NT2/D1 (cell line): ENCODE measurements around the gene MUCL3.
"Not testable (repeated sequence)": the region's sequence is repeated elsewhere in the genome, so short reads cannot be mapped to it uniquely, and the experiment has no call there.

ENCODE experiments used
- DNase-seq: peaks from one replicate; pipeline ENCODE4 v3.0.0-alpha.2; 2011; ENCODE audit warnings: low read depth, low spot score
- H3K27me3 ChIP-seq: 2 replicates; pipeline ENCODE4 v1.6.0; 2011; ENCODE audit warnings: mild to moderate bottlenecking; ENCODE audit not compliant: insufficient read length, insufficient read depth
- H3K36me3 ChIP-seq: 2 replicates; pipeline ENCODE4 v1.6.1; 2011; ENCODE audit warnings: mild to moderate bottlenecking, low read length, mixed read lengths; ENCODE audit not compliant: insufficient read depth, insufficient read length
- H3K4me1 ChIP-seq: 2 replicates; pipeline ENCODE4 v1.5.1; 2011; ENCODE audit not compliant: insufficient read depth, insufficient read length
- H3K4me3 ChIP-seq: 2 replicates; pipeline ENCODE4 v1.5.1; 2011; ENCODE audit warnings: low read depth; ENCODE audit not compliant: insufficient read length
- H3K9ac ChIP-seq: 2 replicates; pipeline ENCODE4 v1.6.0; 2011; ENCODE audit warnings: low read depth; ENCODE audit not compliant: insufficient read length
- H3K9me3 ChIP-seq: 2 replicates; pipeline ENCODE4 v1.5.1; 2011; ENCODE audit warnings: mild to moderate bottlenecking, low read length; ENCODE audit not compliant: insufficient read depth
- SUZ12 ChIP-seq: IDR thresholded peaks from 2 replicates; pipeline ENCODE4 v1.6.1; 2011; ENCODE audit not compliant: insufficient read length, insufficient read depth; ENCODE audit errors: extremely low read depth
- YY1 ChIP-seq: IDR thresholded peaks from 2 replicates; pipeline ENCODE4 v1.6.1; 2011; ENCODE audit not compliant: insufficient read length, insufficient read depth
- ZNF274 ChIP-seq: IDR thresholded peaks from 2 replicates; pipeline ENCODE4 v1.6.1; 2011; ENCODE audit warnings: mild to moderate bottlenecking, low read depth, low read length

Gene MUCL3

DNA sequence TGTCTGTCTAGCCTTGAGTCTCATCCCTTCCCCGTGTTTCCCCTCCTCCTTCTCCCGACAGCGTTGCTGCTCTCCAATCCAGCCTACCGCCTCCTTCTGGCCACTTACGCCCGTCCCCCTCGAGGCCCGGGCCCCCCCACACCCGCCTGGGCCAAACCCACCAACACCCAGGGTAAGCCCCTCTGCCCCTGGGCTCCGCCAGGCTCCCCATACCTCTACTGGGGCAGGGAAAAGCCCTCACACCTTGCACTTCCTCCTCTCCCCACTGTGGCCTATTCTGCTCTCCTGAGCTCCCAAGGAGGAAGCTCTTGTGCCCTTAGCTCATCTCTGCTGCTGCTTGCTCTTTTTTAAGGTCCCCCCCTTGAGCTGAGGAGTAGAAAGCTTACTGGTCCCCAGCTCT lies 45.4 kb upstream of the MUCL3 start:
- TF ChIP-seq YY1 (no peak), ZNF274 (no peak), SUZ12 (no peak)
- Histone ChIP-seq H3K27me3 (no peaks in the 10 kb centered on the region), H3K9me3 (no peaks in the 10 kb centered on the region), H3K36me3 (peaks cover 95% of the 10 kb centered on the region), H3K9ac (no peak overlapping the region), H3K4me3 (no peak overlapping the region), H3K4me1 (no peaks in the 10 kb centered on the region)
- DNase-seq = no peak

DNA sequence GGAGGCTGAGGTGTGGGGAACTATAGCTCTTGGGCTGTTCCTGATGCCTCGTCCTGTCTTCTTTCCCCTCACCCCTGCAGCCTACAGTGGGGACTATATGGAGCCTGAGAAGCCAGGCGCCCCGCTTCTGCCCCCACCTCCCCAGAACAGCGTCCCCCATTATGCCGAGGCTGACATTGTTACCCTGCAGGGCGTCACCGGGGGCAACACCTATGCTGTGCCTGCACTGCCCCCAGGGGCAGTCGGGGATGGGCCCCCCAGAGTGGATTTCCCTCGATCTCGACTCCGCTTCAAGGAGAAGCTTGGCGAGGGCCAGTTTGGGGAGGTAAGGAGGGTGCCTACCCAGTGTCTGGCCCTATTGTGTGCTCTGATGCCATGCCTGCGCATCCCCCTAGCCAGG lies 44.2 kb upstream of the MUCL3 start:
- TF ChIP-seq ZNF274 (no peak), SUZ12 (no peak), YY1 (no peak)
- H3K36me3 ChIP-seq = peaks cover 86% of the 10 kb centered on the region

DNA sequence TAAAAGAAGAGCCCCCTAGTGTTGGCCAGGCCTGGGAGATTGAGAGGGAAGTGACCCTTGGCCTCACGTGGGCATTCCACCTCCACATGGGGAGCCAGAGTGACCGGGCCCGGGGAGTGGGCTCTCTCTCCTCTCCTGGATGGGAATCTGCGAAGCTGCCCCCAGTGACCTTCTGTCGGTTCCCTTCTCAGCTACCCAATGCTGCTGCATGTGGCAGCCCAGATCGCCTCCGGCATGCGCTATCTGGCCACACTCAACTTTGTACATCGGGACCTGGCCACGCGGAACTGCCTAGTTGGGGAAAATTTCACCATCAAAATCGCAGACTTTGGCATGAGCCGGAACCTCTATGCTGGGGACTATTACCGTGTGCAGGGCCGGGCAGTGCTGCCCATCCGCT lies 42.9 kb upstream of the MUCL3 start:
- DNase-seq = no peak
- Histone ChIP-seq H3K36me3 (peaks cover 73% of the 10 kb centered on the region), H3K4me3 (no peak overlapping the region), H3K4me1 (no peaks in the 10 kb centered on the region), H3K9me3 (no peaks in the 10 kb centered on the region), H3K9ac (no peak overlapping the region), H3K27me3 (no peaks in the 10 kb centered on the region)
- TF ChIP-seq ZNF274 = no peak

More for the DNA sequence above, 44.2 kb upstream of the MUCL3 start:
- DNase-seq = no peak
- no peak overlapping the region for H3K9ac ChIP-seq
- H3K4me3 ChIP-seq = no peak overlapping the region
- no peaks in the 10 kb centered on the region for H3K27me3 ChIP-seq
- H3K9me3 ChIP-seq = no peaks in the 10 kb centered on the region
- no peaks in the 10 kb centered on the region for H3K4me1 ChIP-seq

DNA sequence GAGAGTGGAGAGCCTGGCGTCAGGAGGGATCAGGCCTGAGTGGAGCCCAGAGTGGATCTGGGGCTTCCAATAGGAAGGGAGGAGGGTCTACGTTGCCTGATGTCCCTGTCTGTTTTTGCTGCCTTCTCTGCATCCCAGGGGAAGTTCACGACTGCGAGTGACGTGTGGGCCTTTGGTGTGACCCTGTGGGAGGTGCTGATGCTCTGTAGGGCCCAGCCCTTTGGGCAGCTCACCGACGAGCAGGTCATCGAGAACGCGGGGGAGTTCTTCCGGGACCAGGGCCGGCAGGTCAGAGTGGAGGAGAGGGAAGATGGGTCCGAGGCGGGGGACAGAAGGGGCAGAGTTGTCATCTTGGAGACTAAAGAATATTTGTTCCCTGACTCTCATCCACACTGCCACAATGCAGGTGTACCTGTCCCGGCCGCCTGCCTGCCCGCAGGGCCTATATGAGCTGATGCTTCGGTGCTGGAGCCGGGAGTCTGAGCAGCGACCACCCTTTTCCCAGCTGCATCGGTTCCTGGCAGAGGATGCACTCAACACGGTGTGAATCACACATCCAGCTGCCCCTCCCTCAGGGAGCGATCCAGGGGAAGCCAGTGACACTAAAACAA lies 41.9 kb upstream of the MUCL3 start:
- no peak for DNase-seq
- peaks cover 64% of the 10 kb centered on the region for H3K36me3 ChIP-seq
- TF ChIP-seq YY1 = no peak
- TF ChIP-seq ZNF274 = no peak
- TF ChIP-seq SUZ12 = no peak

DNA sequence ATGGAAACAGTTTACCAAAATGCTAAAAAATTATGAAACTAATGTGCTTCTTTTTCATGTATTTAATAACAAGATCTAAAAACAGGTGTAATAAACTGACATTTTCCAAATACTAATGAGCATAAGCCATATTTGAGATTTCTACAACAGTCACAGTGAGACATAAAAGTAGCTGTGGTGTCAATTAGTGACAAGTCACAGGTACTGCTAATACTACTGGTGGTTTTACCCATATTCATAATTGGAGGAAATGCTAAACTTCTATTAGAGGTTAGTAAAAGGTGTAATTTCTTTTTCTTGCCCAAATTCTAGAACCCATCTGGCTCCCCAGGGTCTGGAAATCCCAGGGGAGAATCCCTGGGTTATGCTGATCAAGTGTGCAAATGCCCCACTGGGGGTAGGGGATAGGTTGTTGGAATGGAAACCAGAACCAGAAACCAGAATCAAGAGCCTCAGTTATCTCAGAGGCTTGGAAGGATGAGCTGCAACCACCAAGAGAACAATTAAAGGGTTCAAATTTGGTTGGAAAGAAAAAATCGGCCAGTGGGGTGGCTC lies 39.8 kb upstream of the MUCL3 start:
- Histone ChIP-seq H3K9me3 (no peaks in the 10 kb centered on the region), H3K36me3 (peaks cover 46% of the 10 kb centered on the region), H3K4me3 (no peak overlapping the region), H3K27me3 (no peaks in the 10 kb centered on the region), H3K4me1 (no peaks in the 10 kb centered on the region), H3K9ac (no peak overlapping the region)
- TF ChIP-seq YY1 (no peak), SUZ12 (no peak), ZNF274 (no peak)
- no peak for DNase-seq

More for the DNA sequence above, 41.9 kb upstream of the MUCL3 start:
- Histone ChIP-seq H3K27me3 (no peaks in the 10 kb centered on the region), H3K4me1 (no peaks in the 10 kb centered on the region), H3K4me3 (no peak overlapping the region), H3K9ac (no peak overlapping the region), H3K9me3 (no peaks in the 10 kb centered on the region)

GRCh38 chr6:30901436-30901835 lies 39.3 kb upstream of the MUCL3 start:
- DNase-seq = no peak
- no peak for TF ChIP-seq YY1
- no peak for TF ChIP-seq SUZ12
- no peak for TF ChIP-seq ZNF274

DNA sequence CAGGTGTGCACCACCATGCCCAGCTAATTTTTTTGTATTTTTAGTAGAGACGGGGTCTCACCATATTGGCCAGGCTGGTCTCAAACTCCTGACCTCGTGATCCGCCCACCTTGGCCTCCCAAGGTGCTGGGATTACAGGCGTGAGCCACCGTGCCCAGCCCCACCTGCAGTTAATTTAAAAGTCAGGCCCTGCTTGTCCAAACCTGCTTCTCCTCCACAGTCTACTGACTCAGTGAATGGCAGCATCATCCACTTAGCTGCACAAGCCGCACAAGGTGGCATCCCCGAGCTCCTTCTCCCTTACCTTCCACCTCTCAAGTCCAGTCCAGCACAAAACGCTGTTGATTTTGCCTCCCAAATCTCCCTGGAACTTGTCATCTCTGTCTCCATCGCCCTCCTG lies 38.6 kb upstream of the MUCL3 start:
- H3K36me3 ChIP-seq = peaks cover 34% of the 10 kb centered on the region
- not testable (repeated sequence) for H3K9me3 ChIP-seq, H3K27me3 ChIP-seq, H3K4me1 ChIP-seq, H3K4me3 ChIP-seq, H3K9ac ChIP-seq, DNase-seq

More at GRCh38 chr6:30901436-30901835, 39.3 kb upstream of the MUCL3 start:
- Histone ChIP-seq H3K4me1 (no peaks in the 10 kb centered on the region), H3K9me3 (no peaks in the 10 kb centered on the region), H3K27me3 (no peaks in the 10 kb centered on the region), H3K36me3 (peaks cover 41% of the 10 kb centered on the region), H3K4me3 (no peak overlapping the region), H3K9ac (no peak overlapping the region)

- Histone ChIP-seq H3K36me3 (peaks cover 29% of the 10 kb centered on the region), H3K9ac (no peak overlapping the region), H3K4me1 (no peaks in the 10 kb centered on the region), H3K4me3 (no peak overlapping the region), H3K27me3 (no peaks in the 10 kb centered on the region), H3K9me3 (no peaks in the 10 kb centered on the region)
- TF ChIP-seq ZNF274 = no peak
- no peak for DNase-seq
Observed at GRCh38 chr6:30902709-30903108, 38.1 kb upstream of the MUCL3 start.
